Sigmoid colon (tissue), 4 donors: ENCODE measurements around the gene AASDHPPT.

Source experiments
- POLR2AphosphoS5 ChIP-seq, 4 donors: sonication (generic); formaldehyde crosslinking; IDR thresholded peaks; one replicate each; pipeline ENCODE4 v1.6.1; 2017; ENCODE audit warnings: antibody characterized with exemption in 4 of 4
- TF ChIP-seq, protein P1 (sequence below), 4 experiments: fragments of 450-650 bp in 3 of 4; fragments of 200-600 bp in 1 of 4; IDR thresholded peaks; one replicate each; pipeline ENCODE4 v1.5.1; 2016 to 2019; ENCODE audit warnings: antibody characterized with exemption in 4 of 4, mild to moderate bottlenecking in 3 of 4, moderate library complexity in 2 of 4

DNA sequence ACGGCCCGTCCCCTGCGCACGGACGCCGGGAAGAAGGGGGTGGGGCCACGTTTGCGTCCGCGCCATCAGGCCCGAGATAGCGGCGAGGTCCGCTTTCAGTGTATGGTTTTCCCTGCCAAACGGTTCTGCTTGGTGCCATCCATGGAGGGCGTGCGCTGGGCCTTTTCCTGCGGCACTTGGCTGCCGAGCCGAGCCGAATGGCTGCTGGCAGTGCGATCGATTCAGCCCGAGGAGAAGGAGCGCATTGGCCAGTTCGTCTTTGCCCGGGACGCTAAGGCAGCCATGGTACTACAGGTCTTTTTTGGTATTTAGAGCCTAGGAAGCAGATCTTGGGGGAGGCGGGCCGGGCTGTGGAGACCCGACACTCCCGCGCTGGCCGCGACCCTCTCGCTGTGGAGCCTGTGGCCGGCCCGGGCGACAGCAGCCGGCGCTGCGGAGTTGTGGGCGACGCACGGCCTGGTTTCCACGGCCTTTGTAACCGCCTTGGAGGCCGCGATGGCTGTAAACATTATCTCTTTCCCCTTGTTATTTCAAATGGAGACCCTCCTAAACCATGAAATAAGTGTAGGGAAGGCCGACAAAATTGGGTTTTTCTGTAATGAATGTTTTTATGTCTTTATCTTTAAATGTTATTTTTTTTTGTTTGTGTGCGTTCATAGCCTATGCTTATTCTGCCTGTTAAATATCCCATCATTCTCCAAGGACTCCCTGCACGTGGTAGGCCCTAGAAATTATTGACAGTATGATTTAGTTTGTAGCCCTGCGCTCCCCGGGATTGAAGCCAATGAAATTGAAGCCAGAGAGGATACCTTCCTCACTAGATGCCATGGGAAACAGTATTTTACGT, at the start of gene AASDHPPT:
- TF ChIP-seq, protein P1, sequence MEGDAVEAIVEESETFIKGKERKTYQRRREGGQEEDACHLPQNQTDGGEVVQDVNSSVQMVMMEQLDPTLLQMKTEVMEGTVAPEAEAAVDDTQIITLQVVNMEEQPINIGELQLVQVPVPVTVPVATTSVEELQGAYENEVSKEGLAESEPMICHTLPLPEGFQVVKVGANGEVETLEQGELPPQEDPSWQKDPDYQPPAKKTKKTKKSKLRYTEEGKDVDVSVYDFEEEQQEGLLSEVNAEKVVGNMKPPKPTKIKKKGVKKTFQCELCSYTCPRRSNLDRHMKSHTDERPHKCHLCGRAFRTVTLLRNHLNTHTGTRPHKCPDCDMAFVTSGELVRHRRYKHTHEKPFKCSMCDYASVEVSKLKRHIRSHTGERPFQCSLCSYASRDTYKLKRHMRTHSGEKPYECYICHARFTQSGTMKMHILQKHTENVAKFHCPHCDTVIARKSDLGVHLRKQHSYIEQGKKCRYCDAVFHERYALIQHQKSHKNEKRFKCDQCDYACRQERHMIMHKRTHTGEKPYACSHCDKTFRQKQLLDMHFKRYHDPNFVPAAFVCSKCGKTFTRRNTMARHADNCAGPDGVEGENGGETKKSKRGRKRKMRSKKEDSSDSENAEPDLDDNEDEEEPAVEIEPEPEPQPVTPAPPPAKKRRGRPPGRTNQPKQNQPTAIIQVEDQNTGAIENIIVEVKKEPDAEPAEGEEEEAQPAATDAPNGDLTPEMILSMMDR (IDR thresholded peaks at IDR 0.05), result no peak
- TF ChIP-seq POLR2AphosphoS5 (IDR thresholded peaks at IDR 0.05), result peak; percentile 79 to 92 (median 88)
